H9 (cell line): ENCODE measurements around the gene MGAT4B. TPM values are rescaled to one million over a fixed set of nuclear protein-coding genes. Genes with fewer than 3 reads are reported as not detected.

Experiments used
- DNase-seq: peaks from one replicate; pipeline ENCODE4 v3.0.0-alpha.2; 2017
- H2AFZ ChIP-seq: one replicate; pipeline ENCODE4 v1.6.1; 2013; ENCODE audit warnings: mild to moderate bottlenecking, low read length, control low read depth, moderate library complexity
- H2AK5ac ChIP-seq: 2 replicates; pipeline ENCODE4 v1.6.1; 2013; ENCODE audit warnings: low read length, control low read depth, mixed read lengths; ENCODE audit not compliant: insufficient read length
- H2BK120ac ChIP-seq: one replicate; pipeline ENCODE4 v1.6.1; 2013; ENCODE audit warnings: low read depth, mild to moderate bottlenecking, low read length, control low read depth, inconsistent platforms; ENCODE audit not compliant: poor library complexity, severe bottlenecking
- H2BK12ac ChIP-seq: 2 replicates; pipeline ENCODE4 v1.6.1; 2013; ENCODE audit warnings: low read length, control low read depth, mixed read lengths, low read depth; ENCODE audit not compliant: insufficient read length
- H2BK15ac ChIP-seq: 2 replicates; pipeline ENCODE4 v1.6.1; 2013; ENCODE audit warnings: low read depth, low read length, control low read depth
- H2BK20ac ChIP-seq: one replicate; pipeline ENCODE4 v1.6.1; 2013; ENCODE audit warnings: low read depth, mild to moderate bottlenecking, low read length, control low read depth, inconsistent platforms; ENCODE audit not compliant: poor library complexity, severe bottlenecking
- H2BK5ac ChIP-seq: 2 replicates; pipeline ENCODE4 v1.6.1; 2013; ENCODE audit warnings: low read length, control low read depth, mixed read lengths; ENCODE audit not compliant: insufficient read length
- H3K14ac ChIP-seq: 2 replicates; pipeline ENCODE4 v1.6.1; 2013; ENCODE audit warnings: low read length, control low read depth; ENCODE audit not compliant: insufficient read depth
- H3K18ac ChIP-seq: 2 replicates; pipeline ENCODE4 v1.6.1; 2013; ENCODE audit warnings: low read depth, mild to moderate bottlenecking, mixed read lengths, low read length, control low read depth; ENCODE audit not compliant: insufficient read length
- H3K23ac ChIP-seq: 2 replicates; pipeline ENCODE4 v1.6.1; 2013; ENCODE audit warnings: low read length, control low read depth, mixed read lengths, low read depth; ENCODE audit not compliant: insufficient read length
- H3K23me2 ChIP-seq: 2 replicates; pipeline ENCODE4 v1.6.1; 2013; ENCODE audit warnings: low read depth, mild to moderate bottlenecking, mixed read lengths, low read length, control low read depth; ENCODE audit not compliant: insufficient read length, poor library complexity, severe bottlenecking
- H3K27ac ChIP-seq: 2 replicates; pipeline ENCODE4 v1.5.1; 2013; ENCODE audit warnings: low read length, control low read depth, mixed read lengths, low read depth; ENCODE audit not compliant: insufficient read length
- H3K27me3 ChIP-seq: 2 replicates; pipeline ENCODE4 v1.6.1; 2013; ENCODE audit warnings: low read length, control low read depth, inconsistent platforms; ENCODE audit not compliant: insufficient read depth
- H3K4ac ChIP-seq: 2 replicates; pipeline ENCODE4 v1.6.1; 2013; ENCODE audit warnings: low read depth, mild to moderate bottlenecking, control low read depth, inconsistent platforms, low read length, moderate library complexity
- H3K4me1 ChIP-seq: 2 replicates; pipeline ENCODE4 v1.6.1; 2013; ENCODE audit warnings: low read length, control low read depth, inconsistent platforms; ENCODE audit not compliant: insufficient read depth
- H3K4me2 ChIP-seq: 2 replicates; pipeline ENCODE4 v1.6.1; 2013; ENCODE audit warnings: low read length, control low read depth, mixed read lengths; ENCODE audit not compliant: insufficient read length, insufficient read depth
- H3K56ac ChIP-seq: 2 replicates; pipeline ENCODE4 v1.6.1; 2013; ENCODE audit warnings: low read depth, mild to moderate bottlenecking, mixed read lengths, low read length, control low read depth; ENCODE audit not compliant: insufficient read length
- H3K79me1 ChIP-seq: 2 replicates; pipeline ENCODE4 v1.6.1; 2013; ENCODE audit warnings: low read depth, mild to moderate bottlenecking, moderate library complexity, low read length, control low read depth, inconsistent platforms; ENCODE audit not compliant: insufficient read depth, poor library complexity, severe bottlenecking
- H3K79me2 ChIP-seq: 2 replicates; pipeline ENCODE4 v1.6.1; 2013; ENCODE audit warnings: low read length, control low read depth, inconsistent platforms; ENCODE audit not compliant: insufficient read depth
- H3K9ac ChIP-seq: 2 replicates; pipeline ENCODE4 v1.6.1; 2013; ENCODE audit warnings: low read length, control low read depth, mixed read lengths; ENCODE audit not compliant: insufficient read length; ENCODE audit errors: extremely low read depth
- H3K9me3 ChIP-seq: one replicate; pipeline ENCODE4 v1.6.1; 2013; ENCODE audit warnings: low read depth, low read length, inconsistent platforms; ENCODE audit not compliant: control insufficient read depth
- H3T11ph ChIP-seq: one replicate; pipeline ENCODE4 v1.6.1; 2013; ENCODE audit warnings: mild to moderate bottlenecking, low read length, control low read depth, inconsistent platforms
- H4K20me1 ChIP-seq: one replicate; pipeline ENCODE4 v1.6.1; 2013; ENCODE audit not compliant: control insufficient read depth, insufficient read length, insufficient read depth
- H4K5ac ChIP-seq: 2 replicates; pipeline ENCODE4 v1.6.1; 2013; ENCODE audit warnings: low read depth, mild to moderate bottlenecking, mixed read lengths, low read length, control low read depth; ENCODE audit not compliant: insufficient read length
- H4K8ac ChIP-seq: replicated peaks from 2 replicates; pipeline ENCODE4 v1.6.1; 2013; ENCODE audit warnings: low read length, control low read depth, mixed read lengths, low read depth; ENCODE audit not compliant: insufficient read length
- H4K91ac ChIP-seq: 2 replicates; pipeline ENCODE4 v1.6.1; 2013; ENCODE audit warnings: low read depth, mild to moderate bottlenecking, moderate library complexity, mixed read lengths, low read length, control low read depth; ENCODE audit not compliant: insufficient read length
- H3K27ac Mint-ChIP-seq, 3 experiments: 2 replicates in 2 of 3; 3 replicates in 1 of 3; pipeline ENCODE4 v1.8.0; 2020 to 2021; ENCODE audit warnings: mixed read lengths in 3 of 3, mild to moderate bottlenecking in 1 of 3, moderate library complexity in 1 of 3
- H3K27me3 Mint-ChIP-seq: 2 replicates; pipeline ENCODE4 v1.8.0; 2021; ENCODE audit warnings: low read depth, mild to moderate bottlenecking, moderate library complexity, mixed read lengths
- H3K36me3 Mint-ChIP-seq, 3 experiments: 2 replicates in 2 of 3; 3 replicates in 1 of 3; pipeline ENCODE4 v1.8.0; 2020 to 2021; ENCODE audit warnings: low read depth in 3 of 3, mixed read lengths in 3 of 3; ENCODE audit not compliant: insufficient read depth in 1 of 3
- H3K4me1 Mint-ChIP-seq, 2 experiments: 2 replicates each; pipeline ENCODE4 v1.8.0; 2020; ENCODE audit warnings: mixed read lengths in 2 of 2
- H3K4me3 Mint-ChIP-seq, 2 experiments: 2 replicates in 1 of 2; 3 replicates in 1 of 2; pipeline ENCODE4 v1.8.0; 2020 to 2021; ENCODE audit warnings: mild to moderate bottlenecking in 2 of 2, mixed read lengths in 2 of 2, moderate library complexity in 1 of 2
- H3K9me3 Mint-ChIP-seq, 2 experiments: 2 replicates in 1 of 2; 3 replicates in 1 of 2; pipeline ENCODE4 v1.8.0; 2020; ENCODE audit warnings: mild to moderate bottlenecking in 2 of 2, mixed read lengths in 2 of 2, moderate library complexity in 1 of 2
- WGBS: extraction: QIAGEN DNeasy Blood & Tissue Kit; methylation state at CpG from one replicate; pipeline ENCODE4 v1.1.7; 2013; ENCODE audit warnings: missing lambda C conversion rate, low lambda C conversion rate, mixed read lengths; ENCODE audit not compliant: insufficient read length; ENCODE audit errors: extremely low coverage; 5-methylcytosine and 5-hydroxymethylcytosine counted together
- total RNA-seq: library from RNA; stranded (reverse); gene quantifications from 2 replicates; pipeline ENCODE4 v1.2.1, GENCODE V29; 2021
- TF ChIP-seq, protein P1 (sequence below): fragments of 200-600 bp; sonication (generic); conservative IDR thresholded peaks from 3 replicates; pipeline ENCODE4 v1.8.0; 2021; ENCODE audit warnings: antibody characterized with exemption, mild to moderate bottlenecking

The MGAT4B gene
- total RNA-seq, 1 experiment from 2014 or later = 147 TPM

DNA sequence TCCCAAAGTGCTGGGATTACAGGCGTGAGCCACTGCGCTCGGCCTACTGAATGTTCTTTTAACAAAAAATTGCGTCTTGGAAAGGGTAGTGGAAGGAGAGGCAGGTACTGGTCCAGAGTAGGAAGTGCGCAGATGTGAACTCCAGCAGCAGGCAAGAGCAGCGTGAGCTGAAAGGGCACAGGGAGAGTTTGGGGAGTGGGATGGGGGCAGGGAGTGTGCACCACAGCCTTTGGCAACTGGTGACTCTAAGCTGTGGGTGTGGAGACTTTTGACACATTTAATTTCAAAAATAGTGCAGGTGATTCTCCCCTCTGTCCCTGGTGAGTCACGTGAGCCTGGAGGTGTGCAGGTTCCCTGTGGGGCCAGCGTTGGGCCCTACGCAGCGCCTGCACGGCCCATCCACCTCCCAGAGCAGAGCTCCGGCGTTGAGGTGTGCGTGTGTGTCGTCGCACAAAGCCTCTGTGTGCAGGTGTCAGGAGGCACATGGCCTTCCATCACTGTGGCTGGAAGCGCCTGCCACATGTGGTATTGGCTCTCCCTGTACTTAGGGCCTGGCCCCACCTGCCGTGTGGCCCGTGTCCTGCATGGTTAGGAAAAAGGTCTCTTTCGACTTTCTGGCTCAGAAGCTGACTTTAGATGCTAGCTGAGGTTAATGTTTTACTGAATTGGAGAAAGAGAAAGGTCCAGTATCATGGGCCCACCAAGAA lies 25.5 kb upstream of the MGAT4B start:
- H3K14ac ChIP-seq = no peak overlapping the region
- H3K9ac ChIP-seq = no peak overlapping the region
- no peaks in the 10 kb centered on the region for H4K20me1 ChIP-seq
- no peak overlapping the region for H2BK5ac ChIP-seq
- TF ChIP-seq, protein P1, sequence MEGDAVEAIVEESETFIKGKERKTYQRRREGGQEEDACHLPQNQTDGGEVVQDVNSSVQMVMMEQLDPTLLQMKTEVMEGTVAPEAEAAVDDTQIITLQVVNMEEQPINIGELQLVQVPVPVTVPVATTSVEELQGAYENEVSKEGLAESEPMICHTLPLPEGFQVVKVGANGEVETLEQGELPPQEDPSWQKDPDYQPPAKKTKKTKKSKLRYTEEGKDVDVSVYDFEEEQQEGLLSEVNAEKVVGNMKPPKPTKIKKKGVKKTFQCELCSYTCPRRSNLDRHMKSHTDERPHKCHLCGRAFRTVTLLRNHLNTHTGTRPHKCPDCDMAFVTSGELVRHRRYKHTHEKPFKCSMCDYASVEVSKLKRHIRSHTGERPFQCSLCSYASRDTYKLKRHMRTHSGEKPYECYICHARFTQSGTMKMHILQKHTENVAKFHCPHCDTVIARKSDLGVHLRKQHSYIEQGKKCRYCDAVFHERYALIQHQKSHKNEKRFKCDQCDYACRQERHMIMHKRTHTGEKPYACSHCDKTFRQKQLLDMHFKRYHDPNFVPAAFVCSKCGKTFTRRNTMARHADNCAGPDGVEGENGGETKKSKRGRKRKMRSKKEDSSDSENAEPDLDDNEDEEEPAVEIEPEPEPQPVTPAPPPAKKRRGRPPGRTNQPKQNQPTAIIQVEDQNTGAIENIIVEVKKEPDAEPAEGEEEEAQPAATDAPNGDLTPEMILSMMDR = no peak
- DNase-seq = no peak
- H3T11ph ChIP-seq = no peak overlapping the region
- H2BK120ac ChIP-seq = no peak overlapping the region
- H3K4me3 Mint-ChIP-seq = no peak overlapping the region
- no peaks in the 10 kb centered on the region for H3K27me3 Mint-ChIP-seq
- no peak overlapping the region for H2AK5ac ChIP-seq
- no peak overlapping the region for H4K8ac ChIP-seq
- no peak overlapping the region for H2BK15ac ChIP-seq
- no peak overlapping the region for H3K56ac ChIP-seq
- no peak overlapping the region for H2BK12ac ChIP-seq
- no peak overlapping the region for H2BK20ac ChIP-seq
- WGBS = no CpG with 5 or more reads among the region's 20 CpGs
- H3K27ac ChIP-seq = no peak overlapping the region
- no peak overlapping the region for H3K23ac ChIP-seq
- H3K36me3 Mint-ChIP-seq = peaks cover 76 to 96% (median 92%) of the 10 kb centered on the region in 3 experiments
- peaks cover 24 to 25% of the 10 kb centered on the region in 2 experiments for H3K4me1 Mint-ChIP-seq
- H3K79me2 ChIP-seq = no peaks in the 10 kb centered on the region
- H3K27me3 ChIP-seq = no peaks in the 10 kb centered on the region
- H3K9me3 ChIP-seq = no peaks in the 10 kb centered on the region
- no peak overlapping the region for H4K5ac ChIP-seq
- H2AFZ ChIP-seq = no peak overlapping the region
- H3K4me2 ChIP-seq = no peak overlapping the region
- H3K4me1 ChIP-seq = peaks cover 9% of the 10 kb centered on the region; the same call in 1 of the 2 replicates
- H4K91ac ChIP-seq = no peak overlapping the region
- H3K23me2 ChIP-seq = no peaks in the 10 kb centered on the region
- no peak overlapping the region for H3K18ac ChIP-seq
- peaks cover 5 to 14% of the 10 kb centered on the region in 2 experiments; a peak in 4 of 5 replicates for H3K9me3 Mint-ChIP-seq
- no peaks in the 10 kb centered on the region for H3K79me1 ChIP-seq
- H3K27ac Mint-ChIP-seq = peak overlapping the region in 2 of 3 experiments; percentile 66 to 67; a peak in 4 of 7 replicates
- no peak overlapping the region for H3K4ac ChIP-seq
